Measurements from ENCODE around the gene MESP2.
A peak's percentile ranks its signal among the peaks of the same experiment; 100 is the strongest.

Gene MESP2

DNA sequence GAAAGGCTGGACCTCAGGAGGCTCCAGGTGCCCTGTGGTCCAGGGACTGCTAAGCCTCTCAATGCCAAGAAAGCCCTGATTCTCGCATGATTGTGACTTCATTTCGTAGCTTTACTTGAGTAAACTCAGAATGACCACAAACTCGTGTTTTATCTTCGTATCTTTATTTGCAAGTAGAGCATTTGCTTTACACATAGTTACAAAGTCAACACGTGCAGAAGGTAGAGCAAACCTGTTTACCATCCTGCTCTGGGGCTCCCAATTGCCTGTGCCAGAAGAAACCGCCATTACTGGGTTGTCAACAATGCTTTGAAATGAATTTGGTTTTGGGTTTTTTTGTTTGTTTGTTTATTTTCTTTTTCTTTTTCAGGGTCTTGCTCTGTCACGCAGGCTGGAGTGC lies 19.2 kb upstream of the MESP2 start:
- DNase-seq, result no peak

GRCh38 chr15:89758283-89758682 lies 17.8 kb upstream of the MESP2 start:
- no peak for DNase-seq

GRCh38 chr15:89758981-89759380 lies 17.2 kb upstream of the MESP2 start:
- no peak for DNase-seq

GRCh38 chr15:89759835-89760234 lies 16.3 kb upstream of the MESP2 start:
- no peak for DNase-seq

- DNase-seq, result peak; percentile 22
These were observed 15.7 kb upstream of the MESP2 start for GRCh38 chr15:89760303-89761008.

- no peak for DNase-seq
These were observed 14.9 kb upstream of the MESP2 start for GRCh38 chr15:89761009-89761831.

DNA sequence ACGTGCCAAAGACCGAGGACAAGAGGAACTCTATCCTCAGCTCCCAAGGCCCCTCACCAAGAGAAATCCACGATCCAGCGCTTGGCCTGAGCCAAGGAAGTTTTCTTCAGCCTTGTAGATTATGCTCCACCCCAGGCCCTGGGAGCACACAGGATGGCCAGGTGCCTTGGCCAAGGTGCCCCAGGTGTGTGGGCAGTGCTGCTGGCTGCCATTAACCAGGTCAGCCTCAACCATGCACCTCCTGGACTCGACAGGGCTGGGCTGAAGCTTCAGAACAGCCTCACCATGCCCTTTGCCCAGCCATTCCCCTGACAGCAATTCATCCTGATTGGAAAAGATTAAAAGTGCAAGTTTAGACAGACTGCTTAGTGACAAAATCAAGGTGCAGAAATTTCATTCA lies 14.2 kb upstream of the MESP2 start:
- DNase-seq, result no peak

GRCh38 chr15:89765694-89766093 lies 10.4 kb upstream of the MESP2 start:
- no peak for DNase-seq

- no peak for DNase-seq
These were observed 9.5 kb upstream of the MESP2 start for GRCh38 chr15:89766357-89767311.

GRCh38 chr15:89767411-89767915 lies 8.7 kb upstream of the MESP2 start:
- DNase-seq, result no peak

DNA sequence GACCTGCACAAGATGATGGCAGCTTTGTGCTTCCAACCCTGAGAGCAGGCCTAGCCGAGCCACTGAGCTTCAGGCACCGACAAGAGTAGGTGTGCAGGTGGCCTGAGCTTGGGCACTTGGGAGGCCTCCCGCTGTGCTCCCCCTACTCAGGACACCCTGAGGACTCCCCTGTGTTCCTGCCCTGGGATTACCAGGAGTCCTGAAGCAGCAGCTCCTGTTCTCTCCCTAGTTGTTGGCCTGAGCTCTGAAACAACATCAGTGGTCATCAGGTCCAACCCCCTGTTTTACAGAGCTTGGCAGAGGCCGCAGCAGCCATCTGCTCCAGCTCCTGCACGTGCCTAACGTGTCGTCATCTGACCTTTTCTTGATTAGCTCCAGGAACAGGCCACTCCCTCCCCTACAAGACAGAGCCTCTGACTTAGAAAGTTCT lies 8.0 kb upstream of the MESP2 start:
- DNase-seq, result no peak

- DNase-seq, result no peak
These were observed 6.8 kb upstream of the MESP2 start for GRCh38 chr15:89769366-89769765.

DNA sequence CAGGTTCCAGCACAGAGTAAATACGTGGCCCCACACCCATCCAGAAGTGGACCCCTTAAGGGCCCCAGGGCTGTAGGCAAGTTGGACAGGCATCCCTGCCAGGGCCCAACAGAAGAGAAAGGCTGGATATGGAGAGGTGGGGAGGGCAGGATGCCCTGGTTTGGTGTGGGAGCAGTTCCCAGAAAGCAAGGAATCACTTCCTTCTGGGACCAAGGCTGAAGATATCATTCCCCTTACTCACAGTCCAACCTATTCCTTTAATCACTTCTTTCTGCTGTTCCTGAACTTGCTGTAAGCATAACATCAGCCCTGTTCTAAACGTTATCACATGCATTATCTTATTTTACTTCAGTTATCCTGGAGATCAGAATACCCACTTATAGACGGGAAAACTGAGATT lies 6.1 kb upstream of the MESP2 start:
- DNase-seq, result no peak

GRCh38 chr15:89772932-89773583 lies 3.1 kb upstream of the MESP2 start:
- no peak for DNase-seq

- DNase-seq, result no peak
These were observed 1.6 kb upstream of the MESP2 start for GRCh38 chr15:89774492-89774891.

DNA sequence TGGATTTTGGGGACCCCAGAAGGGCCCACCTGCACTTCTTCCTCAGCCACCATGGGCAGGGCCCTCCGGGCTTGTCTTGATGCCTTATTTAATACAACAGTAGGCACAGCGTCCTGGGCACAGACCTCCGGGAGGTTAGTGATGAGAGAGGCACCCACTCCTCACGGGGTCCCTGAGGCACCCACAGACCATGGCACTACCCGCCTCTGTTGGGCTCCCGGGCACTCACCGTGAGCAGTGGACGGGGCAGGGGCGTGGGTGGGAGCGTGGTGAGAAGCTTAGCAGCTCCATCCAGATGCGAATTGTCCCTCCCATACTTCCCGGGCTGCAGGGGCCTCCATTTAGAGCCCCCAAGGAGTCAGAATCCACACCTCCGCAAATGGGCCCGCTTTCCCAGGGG lies 317 bp upstream of the MESP2 start:
- DNase-seq, result no peak

- DNase-seq, result no peak
These were observed 1.1 kb downstream of the MESP2 start for GRCh38 chr15:89777073-89777751.

DNA sequence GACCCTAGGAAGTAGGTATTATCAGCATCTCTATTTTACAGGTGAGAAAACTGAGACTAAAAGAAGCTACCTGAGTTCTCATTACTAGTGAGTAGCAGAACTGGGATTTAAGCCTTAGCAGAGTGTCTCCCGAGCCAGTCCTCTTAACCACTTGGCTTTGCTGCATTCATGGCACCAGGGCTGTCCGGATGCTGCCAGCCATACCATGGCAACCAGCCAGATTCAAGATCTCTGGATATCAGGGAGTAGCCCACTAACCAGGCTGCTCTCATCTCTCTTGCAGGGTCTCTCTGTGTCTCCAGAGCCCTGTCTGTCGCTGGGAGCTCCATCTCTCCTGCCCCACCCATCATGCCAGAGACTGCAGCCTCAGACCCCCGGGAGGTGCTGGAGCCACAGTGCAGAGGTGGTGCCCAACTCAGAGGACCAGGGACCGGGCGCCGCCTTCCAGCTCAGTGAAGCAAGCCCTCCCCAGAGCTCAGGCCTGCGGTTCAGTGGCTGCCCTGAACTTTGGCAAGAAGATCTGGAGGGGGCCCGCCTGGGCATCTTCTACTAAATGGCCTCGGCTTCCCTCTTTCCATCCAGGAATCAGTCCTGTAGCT lies 1.7 kb downstream of the MESP2 start:
- no peak for DNase-seq

GRCh38 chr15:89778861-89779260 lies 2.7 kb downstream of the MESP2 start:
- DNase-seq, result no peak

DNA sequence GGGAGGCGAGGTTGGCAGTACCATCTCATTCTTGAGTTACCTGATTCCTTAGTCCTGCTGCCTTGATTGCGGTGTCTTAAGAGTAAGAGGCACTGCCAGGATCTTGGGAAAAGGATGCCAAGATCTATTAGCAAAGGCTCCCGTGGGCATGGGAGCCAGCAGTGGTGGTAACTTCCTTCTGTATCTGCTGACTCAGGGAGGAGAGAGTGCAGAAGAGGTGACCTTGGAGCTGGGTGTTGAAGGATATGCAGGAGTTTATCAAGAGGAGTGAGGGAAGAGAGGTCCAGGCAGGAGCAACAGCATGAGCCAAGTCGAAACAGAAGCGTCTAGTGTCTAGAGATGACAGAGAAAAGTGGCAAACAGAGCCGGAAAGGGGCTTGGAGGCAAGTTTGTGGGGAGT lies 4.5 kb downstream of the MESP2 start:
- no peak for DNase-seq

DNA sequence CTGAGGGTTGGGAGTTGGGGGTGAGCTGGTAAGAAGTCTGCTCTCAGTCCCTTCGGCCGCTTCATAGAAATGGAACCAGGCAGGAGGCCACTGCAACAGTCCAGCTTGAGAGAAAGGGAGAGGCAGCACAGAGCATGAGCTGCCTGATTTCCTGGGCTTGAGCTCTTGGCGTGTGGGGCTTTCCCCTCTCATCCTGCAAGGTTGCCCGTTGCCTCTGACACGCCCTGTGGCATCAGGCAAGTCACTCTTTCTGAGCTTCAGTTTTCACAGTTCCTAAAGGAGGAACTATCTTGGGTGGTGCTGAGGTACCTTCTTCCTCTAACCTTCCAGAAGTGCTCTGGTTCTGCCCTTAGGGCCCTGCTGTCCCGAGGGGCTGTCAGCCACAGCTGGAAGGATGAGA lies 4.9 kb downstream of the MESP2 start:
- DNase-seq, result no peak

Measured in DMS79 (cell line).